Ovary (tissue), 3 donors: ENCODE measurements around the gene SPOCK1.

ENCODE experiments used
- EP300 ChIP-seq: sonication (generic); formaldehyde crosslinking; IDR thresholded peaks from one replicate; pipeline ENCODE4 v1.6.1; 2017; ENCODE audit warnings: antibody characterized with exemption
- TF ChIP-seq, protein P1 (sequence below), 3 donors: fragments of 450-650 bp in 2 of 3; fragments of 200-600 bp in 1 of 3; IDR thresholded peaks; one replicate each; pipeline versions ENCODE4 v1.5.1 to v1.8.0; 2016 to 2022; ENCODE audit warnings: antibody characterized with exemption in 3 of 3, mild to moderate bottlenecking in 1 of 3
- donor health status: DM: no; HTN: no; CAD: no.

DNA sequence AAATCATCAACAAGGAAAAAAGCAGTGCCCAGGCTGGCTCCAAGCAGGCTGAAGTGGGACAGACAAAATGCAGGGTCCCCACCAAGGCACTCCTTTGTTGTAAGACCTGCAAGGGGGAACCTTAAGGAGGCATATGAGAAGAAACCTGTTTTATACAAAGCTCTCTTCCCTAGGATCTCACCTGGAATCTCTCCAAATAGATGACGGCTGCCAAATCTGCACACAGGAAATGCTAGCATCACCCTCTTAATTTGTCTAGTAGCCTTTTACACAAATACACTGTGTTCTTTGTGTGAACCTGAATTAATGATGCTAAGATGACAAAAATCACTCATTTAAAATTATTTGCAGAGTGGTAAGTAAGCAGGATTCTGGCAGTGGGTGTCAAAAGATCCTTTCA, 280.2 kb downstream of the SPOCK1 start:
- TF ChIP-seq, protein P1, sequence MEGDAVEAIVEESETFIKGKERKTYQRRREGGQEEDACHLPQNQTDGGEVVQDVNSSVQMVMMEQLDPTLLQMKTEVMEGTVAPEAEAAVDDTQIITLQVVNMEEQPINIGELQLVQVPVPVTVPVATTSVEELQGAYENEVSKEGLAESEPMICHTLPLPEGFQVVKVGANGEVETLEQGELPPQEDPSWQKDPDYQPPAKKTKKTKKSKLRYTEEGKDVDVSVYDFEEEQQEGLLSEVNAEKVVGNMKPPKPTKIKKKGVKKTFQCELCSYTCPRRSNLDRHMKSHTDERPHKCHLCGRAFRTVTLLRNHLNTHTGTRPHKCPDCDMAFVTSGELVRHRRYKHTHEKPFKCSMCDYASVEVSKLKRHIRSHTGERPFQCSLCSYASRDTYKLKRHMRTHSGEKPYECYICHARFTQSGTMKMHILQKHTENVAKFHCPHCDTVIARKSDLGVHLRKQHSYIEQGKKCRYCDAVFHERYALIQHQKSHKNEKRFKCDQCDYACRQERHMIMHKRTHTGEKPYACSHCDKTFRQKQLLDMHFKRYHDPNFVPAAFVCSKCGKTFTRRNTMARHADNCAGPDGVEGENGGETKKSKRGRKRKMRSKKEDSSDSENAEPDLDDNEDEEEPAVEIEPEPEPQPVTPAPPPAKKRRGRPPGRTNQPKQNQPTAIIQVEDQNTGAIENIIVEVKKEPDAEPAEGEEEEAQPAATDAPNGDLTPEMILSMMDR (IDR thresholded peaks at IDR 0.05) = no peak
- no peak for TF ChIP-seq EP300
